Measurements from ENCODE around the gene PPP3CB. TPM values are rescaled to one million over a fixed set of nuclear protein-coding genes. Genes with fewer than 3 reads are reported as not detected.

Gene PPP3CB
- total and polyA plus RNA-seq, 2 experiments from 2014 or later: 11.8 to 41.4 TPM

DNA sequence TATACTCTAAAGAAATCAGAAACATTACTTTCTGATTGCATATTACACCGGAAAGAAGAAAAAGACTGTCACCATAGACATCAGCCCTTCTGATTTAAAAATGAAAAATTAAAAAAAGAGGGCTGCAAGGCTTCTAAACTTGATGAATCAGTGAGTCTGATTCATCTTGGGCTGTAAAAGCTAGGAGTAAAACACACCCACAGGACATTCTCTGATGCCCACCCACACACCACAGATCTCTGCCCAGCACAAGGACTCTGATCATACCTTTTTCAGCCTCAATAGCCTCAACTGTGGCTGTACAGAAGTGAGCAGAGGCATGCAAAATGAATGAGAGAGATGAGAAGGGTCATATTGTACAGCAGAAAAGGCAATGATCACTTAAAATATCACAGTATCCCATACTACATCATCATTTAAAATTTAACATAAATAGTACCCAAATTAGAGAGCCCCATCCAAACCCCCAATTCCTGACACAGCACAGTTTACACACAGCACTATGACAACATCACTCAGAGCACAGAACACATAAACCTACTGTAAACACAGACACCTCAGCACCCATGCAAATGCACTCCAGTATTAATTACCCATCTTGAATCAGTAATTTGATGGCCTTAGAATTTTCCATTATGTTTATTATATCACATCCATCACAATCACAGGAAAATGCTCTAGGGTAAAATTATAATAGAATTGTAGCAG lies 56.1 kb downstream of the PPP3CB start:
- 94% methylated on average over 1 of the region's 1 CpG for WGBS (ENCODE audit: low lambda C conversion rate, missing lambda C conversion rate)
- Histone ChIP-seq H3K9me2 (replicated peaks; ENCODE audit: insufficient read depth) (no peaks in the 10 kb centered on the region), H3K27ac (no peak overlapping the region), H3K27me3 (no peaks in the 10 kb centered on the region), H2AFZ (no peak overlapping the region), H3K4me2 (no peak overlapping the region), H3K79me2 (no peaks in the 10 kb centered on the region), H4K20me1 (ENCODE audit: insufficient read depth, poor library complexity, severe bottlenecking) (no peaks in the 10 kb centered on the region), H3K9me3 (ENCODE audit: low read depth) (no peaks in the 10 kb centered on the region), H3K36me3 (replicated peaks; ENCODE audit: insufficient read depth, low read depth) (no peaks in the 10 kb centered on the region), H3K4me1 (ENCODE audit: insufficient read depth) (no peaks in the 10 kb centered on the region), H3K4me3 (no peak overlapping the region)
- DNase-seq (ENCODE audit: low spot score): no peak
- TF ChIP-seq EZH2phosphoT487 (IDR thresholded peaks at IDR 0.05; ENCODE audit: low read depth, severe bottlenecking, unreplicated experiment): no peak
- no peak for TF ChIP-seq EZH2 (IDR thresholded peaks at IDR 0.05; ENCODE audit: borderline replicate concordance)
- TF ChIP-seq, protein P1, sequence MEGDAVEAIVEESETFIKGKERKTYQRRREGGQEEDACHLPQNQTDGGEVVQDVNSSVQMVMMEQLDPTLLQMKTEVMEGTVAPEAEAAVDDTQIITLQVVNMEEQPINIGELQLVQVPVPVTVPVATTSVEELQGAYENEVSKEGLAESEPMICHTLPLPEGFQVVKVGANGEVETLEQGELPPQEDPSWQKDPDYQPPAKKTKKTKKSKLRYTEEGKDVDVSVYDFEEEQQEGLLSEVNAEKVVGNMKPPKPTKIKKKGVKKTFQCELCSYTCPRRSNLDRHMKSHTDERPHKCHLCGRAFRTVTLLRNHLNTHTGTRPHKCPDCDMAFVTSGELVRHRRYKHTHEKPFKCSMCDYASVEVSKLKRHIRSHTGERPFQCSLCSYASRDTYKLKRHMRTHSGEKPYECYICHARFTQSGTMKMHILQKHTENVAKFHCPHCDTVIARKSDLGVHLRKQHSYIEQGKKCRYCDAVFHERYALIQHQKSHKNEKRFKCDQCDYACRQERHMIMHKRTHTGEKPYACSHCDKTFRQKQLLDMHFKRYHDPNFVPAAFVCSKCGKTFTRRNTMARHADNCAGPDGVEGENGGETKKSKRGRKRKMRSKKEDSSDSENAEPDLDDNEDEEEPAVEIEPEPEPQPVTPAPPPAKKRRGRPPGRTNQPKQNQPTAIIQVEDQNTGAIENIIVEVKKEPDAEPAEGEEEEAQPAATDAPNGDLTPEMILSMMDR (IDR thresholded peaks at IDR 0.05; ENCODE audit: poor library complexity): no peak

DNA sequence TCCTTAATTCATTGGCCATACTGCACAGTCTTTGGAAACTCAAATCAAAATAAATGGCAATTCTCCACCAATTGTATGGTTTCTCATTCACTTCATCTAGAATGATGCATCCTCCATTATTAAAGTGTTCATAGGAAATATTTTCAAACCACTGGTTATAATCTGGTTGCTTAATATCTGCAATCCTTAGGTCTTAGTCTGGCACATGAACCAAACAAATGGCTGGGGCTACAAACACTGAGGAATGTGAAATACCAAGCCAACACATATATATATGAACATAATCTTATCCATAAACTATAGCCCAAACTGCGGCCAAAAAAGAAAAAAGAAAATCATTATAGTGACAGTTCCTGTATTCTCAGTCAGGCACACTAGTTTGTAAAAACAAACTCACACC lies 56.8 kb downstream of the PPP3CB start:
- no peak overlapping the region for H3K4me2 ChIP-seq

DNA sequence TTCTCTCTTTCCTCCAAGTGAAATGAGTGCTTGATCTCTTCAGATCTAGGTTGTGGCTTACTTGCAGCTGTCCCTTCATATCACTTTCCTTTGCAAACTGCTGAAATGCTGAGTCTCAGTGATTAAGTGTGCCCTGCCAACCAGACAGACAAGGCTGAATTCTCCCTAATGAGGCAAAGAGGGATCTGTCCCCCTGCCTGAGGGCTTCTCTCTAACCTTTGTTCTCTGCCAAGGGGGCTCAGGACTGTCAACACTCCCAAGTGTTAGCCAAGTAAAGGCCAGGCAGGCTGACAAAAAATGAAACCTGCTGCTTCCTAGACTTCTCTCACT lies 62.3 kb downstream of the PPP3CB start, which contains the start of gene MSS51:
Gene MSS51, minus strand, starts transcription at position 24 of the 330 bp plus-strand sequence. CDS start 5,277 bp downstream, outside the sequence.
- Histone ChIP-seq H3K4me3 (no peak within 1 kb of the TSS), H2AFZ (no peak within 1 kb of the TSS), H3K9me3 (ENCODE audit: low read depth) (no peaks in the 10 kb centered on the region), H3K9me2 (replicated peaks; ENCODE audit: insufficient read depth) (no peaks in the 10 kb centered on the region), H4K20me1 (ENCODE audit: insufficient read depth, poor library complexity, severe bottlenecking) (no peaks in the 10 kb centered on the region), H3K4me2 (peak within 1 kb of the TSS; percentile 32), H3K27me3 (no peaks in the 10 kb centered on the region), H3K79me2 (no peaks in the 10 kb centered on the region), H3K27ac (peak within 1 kb of the TSS; percentile 5), H3K36me3 (replicated peaks; ENCODE audit: insufficient read depth, low read depth) (no peaks in the 10 kb centered on the region), H3K4me1 (ENCODE audit: insufficient read depth) (peaks cover 7% of the 10 kb centered on the region)
- TF ChIP-seq EZH2phosphoT487 (IDR thresholded peaks at IDR 0.05; ENCODE audit: low read depth, severe bottlenecking, unreplicated experiment) (no peak), EZH2 (IDR thresholded peaks at IDR 0.05; ENCODE audit: borderline replicate concordance) (no peak)
- TF ChIP-seq, protein P1 (IDR thresholded peaks at IDR 0.05; ENCODE audit: poor library complexity): no peak
- no peak for DNase-seq (ENCODE audit: low spot score)

More for the DNA sequence above, 56.8 kb downstream of the PPP3CB start:
- 97% methylated on average over 1 of the region's 1 CpG for WGBS (ENCODE audit: low lambda C conversion rate, missing lambda C conversion rate)
- Histone ChIP-seq H3K9me2 (replicated peaks; ENCODE audit: insufficient read depth) (no peaks in the 10 kb centered on the region), H3K9me3 (ENCODE audit: low read depth) (no peaks in the 10 kb centered on the region), H4K20me1 (ENCODE audit: insufficient read depth, poor library complexity, severe bottlenecking) (no peaks in the 10 kb centered on the region), H3K27me3 (no peaks in the 10 kb centered on the region), H3K4me1 (ENCODE audit: insufficient read depth) (no peaks in the 10 kb centered on the region), H3K4me3 (no peak overlapping the region), H3K27ac (no peak overlapping the region), H2AFZ (no peak overlapping the region), H3K36me3 (replicated peaks; ENCODE audit: insufficient read depth, low read depth) (no peaks in the 10 kb centered on the region), H3K79me2 (no peaks in the 10 kb centered on the region)
- TF ChIP-seq, protein P1 (IDR thresholded peaks at IDR 0.05; ENCODE audit: poor library complexity): no peak
- TF ChIP-seq EZH2 (IDR thresholded peaks at IDR 0.05; ENCODE audit: borderline replicate concordance) (no peak), EZH2phosphoT487 (IDR thresholded peaks at IDR 0.05; ENCODE audit: low read depth, severe bottlenecking, unreplicated experiment) (no peak)
- no peak for DNase-seq (ENCODE audit: low spot score)
